ENCODE results near the gene ZPBP.

GRCh38 chr7:49911909-49912308 lies 181.1 kb downstream of the ZPBP start:
- TF ChIP-seq, protein P1, sequence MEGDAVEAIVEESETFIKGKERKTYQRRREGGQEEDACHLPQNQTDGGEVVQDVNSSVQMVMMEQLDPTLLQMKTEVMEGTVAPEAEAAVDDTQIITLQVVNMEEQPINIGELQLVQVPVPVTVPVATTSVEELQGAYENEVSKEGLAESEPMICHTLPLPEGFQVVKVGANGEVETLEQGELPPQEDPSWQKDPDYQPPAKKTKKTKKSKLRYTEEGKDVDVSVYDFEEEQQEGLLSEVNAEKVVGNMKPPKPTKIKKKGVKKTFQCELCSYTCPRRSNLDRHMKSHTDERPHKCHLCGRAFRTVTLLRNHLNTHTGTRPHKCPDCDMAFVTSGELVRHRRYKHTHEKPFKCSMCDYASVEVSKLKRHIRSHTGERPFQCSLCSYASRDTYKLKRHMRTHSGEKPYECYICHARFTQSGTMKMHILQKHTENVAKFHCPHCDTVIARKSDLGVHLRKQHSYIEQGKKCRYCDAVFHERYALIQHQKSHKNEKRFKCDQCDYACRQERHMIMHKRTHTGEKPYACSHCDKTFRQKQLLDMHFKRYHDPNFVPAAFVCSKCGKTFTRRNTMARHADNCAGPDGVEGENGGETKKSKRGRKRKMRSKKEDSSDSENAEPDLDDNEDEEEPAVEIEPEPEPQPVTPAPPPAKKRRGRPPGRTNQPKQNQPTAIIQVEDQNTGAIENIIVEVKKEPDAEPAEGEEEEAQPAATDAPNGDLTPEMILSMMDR (conservative IDR thresholded peaks at IDR 0.05; ENCODE audit: low read length) = no peak
- TF ChIP-seq EZH2phosphoT487 (IDR thresholded peaks at IDR 0.05; ENCODE audit: borderline replicate concordance) = no peak

Data from Loucy (cell line).